Activated T-helper 9 cell treated with anti-CD3 and anti-CD28 coated beads, Interleukin-2, amount 50 U/mL, for 16 hours (primary cell): Measurements from ENCODE around the gene ADAMTS19.

Experiments
- DNase-seq: peaks from one replicate; pipeline ENCODE4 v3.0.0-alpha.2; 2020; ENCODE audit warnings: low read depth

ADAMTS19 gene

DNA sequence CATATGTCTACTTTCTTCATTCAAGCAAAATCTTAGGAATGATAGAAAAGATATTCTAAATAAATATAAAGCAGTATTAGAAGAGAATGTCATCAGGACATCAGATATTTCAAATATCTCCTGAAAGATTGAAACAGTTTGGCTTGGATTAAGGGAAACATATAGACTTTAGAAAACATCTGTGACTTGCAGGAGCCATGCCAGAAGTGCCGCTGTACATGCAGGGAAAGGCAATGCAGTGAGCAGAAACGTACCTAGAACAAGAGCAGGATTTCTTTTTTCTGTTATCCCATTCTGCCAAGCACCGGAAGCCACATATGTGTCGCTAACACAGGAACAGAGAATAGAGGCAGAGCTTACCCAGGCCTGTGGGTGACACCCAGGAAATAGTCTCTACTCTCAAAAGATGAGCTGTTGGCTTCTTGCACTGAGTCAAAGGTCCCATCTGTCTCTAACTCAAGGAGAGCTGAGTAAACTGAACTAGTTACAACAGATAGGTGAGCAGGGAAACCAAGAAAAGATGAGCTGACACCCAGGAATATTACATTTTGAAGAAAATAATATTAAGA lies 5.8 kb downstream of the ADAMTS19 start:
- no peak for DNase-seq

DNA sequence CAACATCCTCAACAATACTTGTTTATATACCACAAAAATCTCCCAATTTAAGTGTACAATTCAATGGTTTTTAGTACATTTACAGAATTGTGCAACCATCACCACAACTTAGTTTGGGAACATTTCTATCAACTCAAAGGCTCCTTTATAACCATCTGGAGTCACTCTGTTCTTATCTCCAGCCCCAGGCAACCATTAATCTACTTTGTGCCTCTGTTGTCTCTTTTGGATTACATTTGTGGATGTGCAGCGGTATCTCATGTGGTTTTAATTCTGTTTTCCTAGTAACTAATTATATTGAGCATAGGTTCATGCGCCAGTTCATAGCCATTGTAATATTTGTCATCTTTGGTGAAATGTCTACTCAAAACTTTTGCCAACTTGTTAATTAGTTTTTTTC lies 14.4 kb downstream of the ADAMTS19 start:
- DNase-seq = no peak

DNA sequence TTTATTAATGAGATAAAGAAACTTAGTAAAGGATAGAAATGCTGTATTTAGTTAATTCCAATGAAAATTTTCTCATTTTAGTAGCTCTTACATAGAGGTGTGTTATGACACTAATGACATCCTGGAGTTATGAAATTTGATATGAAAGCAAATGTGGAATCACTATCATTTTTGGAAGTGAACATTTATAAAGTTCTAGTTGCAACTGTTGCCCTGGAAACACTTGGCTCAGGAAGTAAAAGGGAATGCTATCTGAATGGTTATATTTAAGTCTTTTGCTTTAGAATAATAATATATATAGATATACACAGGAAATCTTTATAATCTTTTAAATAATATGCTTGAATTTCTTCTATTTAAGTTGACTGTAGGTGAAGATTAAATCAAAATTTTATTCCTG lies 16.7 kb downstream of the ADAMTS19 start:
- no peak for DNase-seq

- DNase-seq = no peak
Measured at GRCh38 chr5:129477532-129477931, 17.4 kb downstream of the ADAMTS19 start.

DNA sequence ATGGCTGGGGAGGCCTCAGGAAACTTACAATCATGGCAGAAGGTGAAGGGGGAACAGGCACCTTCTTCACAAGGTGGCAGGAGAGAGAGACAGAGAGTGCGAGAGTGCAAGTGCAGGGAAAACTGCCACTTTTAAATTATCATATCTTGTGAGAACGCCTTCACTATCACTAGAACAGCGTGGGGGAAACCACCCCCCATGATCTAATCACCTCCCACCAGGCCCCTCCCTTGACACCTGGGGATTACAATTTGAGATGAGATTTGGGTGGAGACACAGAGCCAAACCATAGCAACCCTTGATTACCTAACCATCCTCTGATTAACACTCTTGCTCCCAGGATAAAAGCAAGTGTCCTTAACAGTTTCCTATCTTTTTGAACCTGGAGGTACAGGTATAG lies 21.1 kb downstream of the ADAMTS19 start:
- DNase-seq = no peak

GRCh38 chr5:129496421-129496820 lies 36.3 kb downstream of the ADAMTS19 start:
- DNase-seq = no peak

DNA sequence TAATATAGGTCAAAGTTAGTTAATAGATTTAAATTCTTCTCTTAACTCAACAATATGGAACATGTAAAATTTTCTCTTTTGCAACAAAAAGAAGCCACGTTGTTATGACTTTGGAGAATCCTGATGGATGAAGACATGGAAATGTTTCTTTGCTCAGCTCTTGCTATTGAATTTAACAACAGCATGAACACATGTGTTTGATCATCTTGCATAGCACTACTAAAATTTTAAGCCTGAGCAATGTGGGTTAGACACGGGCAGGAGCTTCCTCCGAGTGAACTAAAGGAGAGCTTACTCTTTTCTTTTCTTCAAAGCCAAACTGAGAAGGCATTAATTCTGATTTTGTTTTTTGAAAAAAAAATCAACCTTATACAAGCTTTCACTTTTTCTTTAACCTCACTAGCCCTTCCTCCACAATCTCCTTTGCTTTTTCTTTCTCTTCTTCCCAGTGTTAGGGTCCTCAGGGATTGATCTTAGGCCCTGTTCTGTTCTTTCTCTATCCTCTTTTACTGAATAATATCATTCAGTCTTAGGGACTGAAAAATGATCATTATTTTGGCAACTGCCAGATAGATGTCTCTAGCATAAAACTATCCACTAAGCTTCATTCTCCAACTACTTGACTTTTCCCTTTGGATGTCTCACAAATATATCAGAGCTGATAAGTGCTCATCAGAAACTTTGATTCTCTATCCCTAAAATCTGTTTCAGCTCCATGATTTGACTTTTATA lies 36.9 kb downstream of the ADAMTS19 start:
- DNase-seq = no peak

DNA sequence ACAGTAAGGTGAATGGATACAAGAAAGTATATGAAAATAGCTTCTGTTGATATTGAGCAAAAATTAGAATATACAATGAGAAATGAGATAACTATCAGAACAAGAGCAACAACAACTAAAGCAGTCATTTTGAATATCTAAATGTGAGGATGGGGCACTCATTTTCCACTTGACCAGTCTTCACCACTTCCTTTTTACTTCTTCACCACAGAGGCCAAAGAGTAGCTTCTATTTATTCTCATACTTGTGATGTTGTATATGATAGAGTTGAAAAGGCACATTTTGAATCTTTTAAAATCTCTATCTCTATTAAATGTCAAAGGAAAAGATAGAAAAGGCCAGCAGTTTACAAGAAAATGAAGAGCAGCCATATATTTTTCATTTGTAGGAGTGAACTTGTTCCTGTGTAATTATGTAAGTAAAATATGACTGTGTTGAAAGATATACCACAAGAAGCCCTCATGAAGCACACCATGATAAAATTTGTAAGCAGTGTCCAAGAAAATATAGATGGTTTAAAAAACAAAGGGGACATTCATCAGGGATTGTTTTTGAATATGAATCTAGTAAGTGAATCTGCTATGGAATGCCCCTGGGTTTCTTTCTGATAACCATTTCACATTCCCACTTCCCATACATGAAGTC lies 39.2 kb downstream of the ADAMTS19 start:
- no peak for DNase-seq

GRCh38 chr5:129500101-129500500 lies 40.0 kb downstream of the ADAMTS19 start:
- no peak for DNase-seq

GRCh38 chr5:129506086-129506485 lies 46.0 kb downstream of the ADAMTS19 start:
- no peak for DNase-seq

DNA sequence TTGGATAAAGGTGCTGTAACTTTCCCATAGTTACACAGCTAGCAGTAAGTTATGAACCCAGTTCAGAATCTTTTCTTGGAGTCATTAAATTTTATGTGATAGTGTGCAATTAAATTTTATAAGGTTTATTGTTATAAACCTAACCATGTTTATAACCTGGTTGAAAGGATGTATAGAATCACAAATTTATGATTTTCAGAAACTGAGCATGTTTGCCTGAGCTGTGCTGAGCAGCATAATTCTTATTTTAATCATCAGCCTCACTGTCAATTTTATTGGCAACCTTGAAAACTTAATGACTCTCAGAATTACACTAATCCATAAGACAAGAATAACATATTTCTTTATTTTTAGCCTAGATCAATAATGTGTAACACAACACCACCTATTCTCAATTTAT lies 46.9 kb downstream of the ADAMTS19 start:
- DNase-seq = no peak

GRCh38 chr5:129507527-129507926 lies 47.4 kb downstream of the ADAMTS19 start:
- no peak for DNase-seq

DNA sequence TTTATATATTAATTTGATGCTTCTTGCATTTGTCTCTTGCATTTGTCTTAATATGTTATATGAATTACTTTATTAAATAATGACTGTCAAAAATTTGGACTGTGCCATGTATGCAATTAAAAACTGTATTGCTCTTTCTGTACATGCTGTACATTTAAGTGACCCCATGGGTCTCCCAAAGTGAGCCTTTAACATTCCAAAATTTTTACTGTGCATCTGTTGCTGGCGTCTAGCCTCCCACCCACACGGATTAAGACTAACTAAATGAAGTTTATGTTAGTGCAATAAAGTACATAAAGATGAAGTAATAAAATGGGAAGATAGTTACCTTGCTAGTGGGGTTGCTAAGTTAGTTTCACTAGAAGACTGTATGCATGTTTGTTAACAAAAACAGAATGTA lies 48.5 kb downstream of the ADAMTS19 start:
- no peak for DNase-seq

DNA sequence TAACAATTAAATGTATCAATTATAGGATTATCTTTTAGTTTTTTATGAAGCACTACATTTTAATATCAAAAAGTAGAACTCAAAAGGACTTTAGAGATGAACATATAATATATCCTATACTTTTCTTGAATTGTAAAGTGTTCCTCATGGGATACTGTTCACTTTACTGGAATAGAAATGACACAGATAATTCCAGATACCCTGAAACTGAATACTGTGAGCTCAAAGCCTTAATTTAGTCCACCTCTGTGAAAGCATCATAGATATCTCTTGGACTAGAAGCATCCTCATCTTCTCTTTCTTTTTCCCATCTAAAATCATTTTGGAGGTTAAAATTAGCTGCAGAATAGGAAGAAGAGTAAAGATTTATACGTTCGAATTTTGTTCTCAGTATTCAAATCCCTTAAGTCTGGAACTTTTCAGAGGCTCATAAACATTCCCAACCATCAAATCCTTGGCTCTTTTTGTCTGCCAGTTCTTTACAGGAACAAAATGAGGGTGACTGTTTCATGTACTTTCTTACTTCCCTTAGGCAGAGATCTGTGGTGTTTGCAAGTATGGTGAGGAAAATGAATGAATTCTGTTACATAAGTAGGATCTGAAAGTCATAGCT lies 49.4 kb downstream of the ADAMTS19 start:
- no peak for DNase-seq

GRCh38 chr5:129511291-129511690 lies 51.2 kb downstream of the ADAMTS19 start:
- no peak for DNase-seq

DNA sequence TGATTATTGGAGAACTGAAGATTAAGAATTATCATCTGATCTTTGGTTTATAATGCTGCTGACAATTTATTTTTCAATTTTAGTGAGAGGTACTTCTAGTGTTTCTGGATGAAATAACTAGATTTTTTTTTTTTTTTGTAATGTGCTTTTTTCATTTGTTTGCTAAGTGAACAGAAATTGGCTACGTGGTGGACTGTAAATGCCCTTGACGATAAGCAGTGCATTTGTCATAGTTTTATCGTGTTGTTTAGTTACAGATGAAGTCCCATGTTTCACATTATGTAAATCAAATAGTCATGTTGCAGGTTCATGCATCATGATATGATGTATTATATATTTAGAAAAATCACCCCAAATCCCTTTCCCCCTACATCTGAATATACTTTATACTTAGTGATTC lies 81.0 kb downstream of the ADAMTS19 start:
- DNase-seq = no peak

DNA sequence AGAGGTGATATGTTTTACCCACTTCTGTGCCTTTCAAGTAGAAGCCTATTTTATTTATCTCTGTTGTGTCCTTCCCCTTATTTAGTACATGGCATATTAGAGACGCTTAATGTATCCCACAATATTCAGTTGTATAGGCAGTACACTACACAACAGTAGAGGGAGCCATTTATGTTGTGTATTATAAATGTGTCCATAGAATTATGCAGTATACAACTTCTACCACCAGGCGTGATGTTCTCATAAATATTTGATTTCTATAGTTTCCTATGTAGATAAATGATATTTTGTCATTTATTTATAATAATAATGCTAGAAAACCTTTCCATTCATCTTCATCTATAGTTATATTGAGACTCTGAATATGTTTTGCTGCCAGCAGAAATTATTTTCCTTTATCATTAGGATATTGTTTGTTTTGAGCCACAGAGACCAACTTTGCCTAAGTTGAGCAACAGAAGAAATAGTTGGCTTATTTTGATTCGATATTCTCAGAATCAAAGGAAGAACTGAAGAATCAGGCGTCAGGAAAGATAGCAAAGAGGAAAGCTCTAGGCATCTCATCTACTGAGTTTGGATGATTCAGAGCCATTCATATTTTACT lies 81.7 kb downstream of the ADAMTS19 start:
- no peak for DNase-seq

- no peak for DNase-seq
Measured at GRCh38 chr5:129547137-129547536, 87.0 kb downstream of the ADAMTS19 start.

GRCh38 chr5:129554134-129554904 lies 94.2 kb downstream of the ADAMTS19 start:
- DNase-seq = no peak

DNA sequence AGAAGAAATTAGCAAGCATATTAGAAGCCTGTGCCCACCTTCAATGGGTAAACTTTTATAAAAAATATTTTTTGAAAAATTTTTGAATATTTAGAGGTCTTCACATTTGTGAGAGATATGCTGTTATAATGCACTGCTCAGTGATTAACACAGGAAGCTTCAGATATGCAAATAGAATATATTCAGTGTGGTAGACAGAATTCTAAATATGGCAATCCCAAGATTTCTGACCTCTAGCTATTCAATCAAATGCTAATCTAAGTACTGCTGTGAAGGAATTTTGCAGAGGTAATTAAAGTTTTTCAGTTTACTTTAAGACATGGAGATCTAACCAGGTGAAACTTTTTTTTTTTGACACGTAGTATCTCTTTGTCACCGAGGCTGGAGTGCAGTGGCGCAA lies 103.5 kb downstream of the ADAMTS19 start:
- DNase-seq = no peak

DNA sequence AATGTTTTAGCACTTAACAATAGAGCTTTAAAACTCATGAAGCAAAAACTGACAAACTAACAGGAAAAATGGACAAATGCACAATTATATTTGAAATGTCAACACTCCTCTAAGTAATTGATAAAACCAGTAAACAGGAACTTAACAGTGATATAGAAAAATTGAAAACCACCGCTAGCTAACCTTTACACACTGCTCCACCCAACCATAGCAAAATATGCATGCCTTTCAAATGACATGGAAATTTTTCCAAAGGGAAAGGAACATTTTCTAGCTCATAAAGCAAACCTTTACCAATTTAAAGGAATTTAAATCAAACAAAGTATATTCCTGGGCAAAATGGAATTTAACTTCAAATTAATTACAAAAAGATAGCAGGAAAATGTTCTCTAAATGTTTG lies 109.2 kb downstream of the ADAMTS19 start:
- no peak for DNase-seq

DNA sequence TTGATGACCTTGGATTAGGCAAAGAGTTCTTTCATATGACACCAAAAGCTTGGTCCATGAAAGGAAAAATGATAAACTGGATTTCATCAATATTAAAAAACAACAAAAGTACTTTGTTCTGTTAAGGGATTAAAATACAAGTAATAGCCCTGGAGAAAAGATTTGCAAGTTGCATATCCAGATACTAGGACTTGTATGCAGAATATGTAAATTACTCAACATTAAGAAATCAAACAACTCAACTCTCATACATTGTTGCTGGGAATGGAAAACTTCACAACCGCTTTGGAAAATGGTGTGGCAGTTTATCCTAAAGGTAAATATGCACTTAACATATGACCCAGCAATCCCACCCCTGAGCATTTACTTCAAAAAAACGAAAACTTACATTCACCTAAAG lies 112.0 kb downstream of the ADAMTS19 start:
- DNase-seq = no peak
